Activated naive CD8-positive, alpha-beta T cell treated with anti-CD3 and anti-CD28 coated beads, Interleukin-2, amount 10 ng/mL, durations not matched to agents 7 days and 5 days (primary cell): ENCODE data around the gene WFS1. TPM values are rescaled to one million over a fixed set of nuclear protein-coding genes. Genes with fewer than 3 reads are reported as not detected.

Source experiments
- ATAC-seq: fragments of 150-1000 bp; cut with Tn5 transposase; one replicate; pipeline ENCODE4 v1.10.0; 2021; ENCODE audit warnings: low read depth, moderate library complexity
- POLR2A ChIA-PET: fragments of 350-600 bp; sonication (Branson Sonifier 250); formaldehyde crosslinking; loops from one replicate; lab custom pipeline; 2021; ENCODE audit warnings: antibody characterized with exemption; lab: Charles Lee
- DNase-seq: peaks from one replicate; pipeline ENCODE4 v3.0.0; 2021
- H3K27ac Mint-ChIP-seq: one replicate; pipeline ENCODE4 v1.8.0; 2022; ENCODE audit warnings: mild to moderate bottlenecking, mixed read lengths
- H3K27me3 Mint-ChIP-seq: one replicate; pipeline ENCODE4 v1.8.0; 2022; ENCODE audit warnings: mild to moderate bottlenecking, moderate library complexity, mixed read lengths
- H3K36me3 Mint-ChIP-seq: one replicate; pipeline ENCODE4 v1.8.0; 2021; ENCODE audit warnings: mild to moderate bottlenecking, mixed read lengths
- H3K4me1 Mint-ChIP-seq: one replicate; pipeline ENCODE4 v1.8.0; 2021; ENCODE audit warnings: mixed read lengths
- H3K4me3 Mint-ChIP-seq: one replicate; pipeline ENCODE4 v1.8.0; 2022; ENCODE audit warnings: mild to moderate bottlenecking, moderate library complexity, mixed read lengths
- H3K9me3 Mint-ChIP-seq: one replicate; pipeline ENCODE4 v1.8.0; 2021; ENCODE audit warnings: mixed read lengths
- total RNA-seq, 2 experiments: library from RNA; stranded (reverse); gene quantifications; one replicate each; pipeline ENCODE4 v1.2.3, GENCODE V29; 2021

The WFS1 gene
- total RNA-seq, 2 experiments from 2014 or later: 2.3 to 2.4 TPM

DNA sequence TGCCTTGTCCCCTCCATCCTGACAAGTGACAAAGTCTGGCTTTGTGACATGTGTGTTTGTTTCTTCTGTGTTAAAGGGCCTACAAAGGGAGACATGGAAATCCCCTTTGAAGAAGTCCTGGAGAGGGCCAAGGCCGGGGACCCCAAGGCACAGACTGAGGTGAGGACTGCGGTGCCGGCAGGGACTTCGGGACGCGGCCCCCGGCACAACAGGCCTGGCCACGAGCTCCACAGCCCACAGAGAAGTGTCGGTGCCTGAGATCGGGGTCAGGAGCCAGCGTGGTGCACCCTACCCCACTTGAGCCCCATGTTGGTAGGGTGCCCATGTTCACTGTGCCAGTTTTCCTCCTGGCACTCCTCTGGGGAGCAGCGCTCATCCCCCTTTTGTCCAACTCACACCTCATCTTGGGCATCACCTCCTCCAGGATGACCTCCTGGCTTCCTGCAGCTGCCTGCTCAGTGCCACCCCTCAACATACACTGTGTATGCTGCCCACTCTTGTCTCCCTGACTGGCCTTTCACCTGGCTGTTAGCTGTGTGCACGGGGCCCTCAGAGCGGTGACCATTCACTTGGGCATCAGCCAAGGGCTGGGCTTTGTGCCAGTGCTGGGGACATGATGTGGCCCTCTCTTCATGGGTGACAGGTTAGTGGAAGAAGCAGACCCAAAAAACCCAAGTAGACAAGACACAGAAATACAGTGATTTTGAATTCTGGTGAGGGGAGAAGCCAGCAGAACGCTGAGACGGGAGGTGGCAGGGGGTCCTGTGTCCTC, 17.6 kb downstream of the WFS1 start:
- H3K27ac Mint-ChIP-seq: no peak overlapping the region
- DNase-seq: no peak
- ATAC-seq: no peak
- H3K27me3 Mint-ChIP-seq: no peaks in the 10 kb centered on the region
- POLR2A ChIA-PET: no interaction called here
- H3K9me3 Mint-ChIP-seq: no peaks in the 10 kb centered on the region
- H3K4me3 Mint-ChIP-seq: no peak overlapping the region
- no peaks in the 10 kb centered on the region for H3K4me1 Mint-ChIP-seq
- H3K36me3 Mint-ChIP-seq: no peaks in the 10 kb centered on the region

DNA sequence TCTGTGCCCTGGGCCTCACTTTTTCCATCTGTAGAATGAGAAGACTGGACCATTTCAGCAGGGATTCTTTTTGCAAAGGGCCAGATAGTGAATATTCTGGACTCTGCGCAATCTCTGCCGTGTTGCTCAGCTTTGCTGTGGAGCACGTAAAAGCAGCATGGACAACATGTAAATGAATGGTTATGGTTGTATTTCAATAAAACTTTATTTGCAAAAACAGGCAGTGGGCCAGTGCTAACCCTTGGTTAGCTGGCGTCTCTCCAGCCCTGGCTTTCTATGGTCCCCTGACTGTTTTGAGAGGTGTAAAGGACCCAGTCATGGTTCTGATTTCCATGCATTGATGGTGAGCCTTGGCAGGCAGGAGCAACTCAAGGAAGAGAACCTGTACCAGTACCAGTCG, 18.7 kb downstream of the WFS1 start:
- H3K27ac Mint-ChIP-seq: no peak overlapping the region
- H3K36me3 Mint-ChIP-seq: no peaks in the 10 kb centered on the region
- H3K4me3 Mint-ChIP-seq: no peak overlapping the region
- no peaks in the 10 kb centered on the region for H3K27me3 Mint-ChIP-seq
- no peaks in the 10 kb centered on the region for H3K4me1 Mint-ChIP-seq
- H3K9me3 Mint-ChIP-seq: no peaks in the 10 kb centered on the region
- POLR2A ChIA-PET: no interaction called here
- no peak for DNase-seq
- no peak for ATAC-seq

DNA sequence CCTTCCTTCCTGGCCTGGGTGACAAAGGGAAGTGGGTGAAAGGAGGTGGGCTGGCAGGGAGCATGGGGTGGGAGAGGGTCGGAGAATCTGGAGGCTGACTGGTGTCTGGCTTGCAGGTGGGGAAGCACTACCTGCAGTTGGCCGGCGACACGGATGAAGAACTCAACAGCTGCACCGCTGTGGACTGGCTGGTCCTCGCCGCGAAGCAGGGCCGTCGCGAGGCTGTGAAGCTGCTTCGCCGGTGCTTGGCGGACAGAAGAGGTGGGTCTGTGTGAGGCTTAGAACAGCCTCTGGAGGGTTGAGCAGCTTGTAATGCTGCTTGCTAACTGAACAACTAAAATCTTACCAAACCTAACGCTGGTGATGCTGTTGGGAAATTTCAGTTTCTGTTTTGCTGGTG, 19.2 kb downstream of the WFS1 start:
- Mint-ChIP-seq H3K4me1 (no peaks in the 10 kb centered on the region), H3K36me3 (no peaks in the 10 kb centered on the region), H3K4me3 (no peak overlapping the region), H3K9me3 (no peaks in the 10 kb centered on the region), H3K27ac (no peak overlapping the region), H3K27me3 (no peaks in the 10 kb centered on the region)
- POLR2A ChIA-PET: no interaction called here
- ATAC-seq (no peak), DNase-seq (no peak)

DNA sequence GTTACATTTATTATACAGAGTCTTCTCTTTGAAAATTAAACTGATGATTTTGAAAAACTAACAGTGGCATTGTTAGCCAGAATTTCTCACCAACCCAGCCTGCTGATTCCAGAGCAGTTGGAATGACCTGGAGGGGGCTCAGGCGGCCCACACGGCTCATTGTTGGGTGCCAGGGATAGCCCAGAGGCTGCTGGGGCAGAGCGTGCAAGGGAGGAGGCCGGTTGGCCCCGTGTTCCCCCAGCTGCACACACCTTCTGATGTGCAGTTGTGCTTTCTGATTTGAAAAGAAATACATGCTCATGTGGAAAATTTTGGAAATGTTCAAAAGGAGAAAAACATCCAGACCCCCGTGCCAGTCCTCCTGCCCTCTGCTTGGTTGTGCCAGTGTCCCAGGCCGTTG, 20.6 kb downstream of the WFS1 start:
- no peaks in the 10 kb centered on the region for H3K27me3 Mint-ChIP-seq
- H3K36me3 Mint-ChIP-seq: no peaks in the 10 kb centered on the region
- ATAC-seq (no peak), DNase-seq (no peak)
- H3K4me1 Mint-ChIP-seq: no peaks in the 10 kb centered on the region
- no peak overlapping the region for H3K4me3 Mint-ChIP-seq
- H3K9me3 Mint-ChIP-seq: no peaks in the 10 kb centered on the region
- POLR2A ChIA-PET: no interaction called here
- no peak overlapping the region for H3K27ac Mint-ChIP-seq

DNA sequence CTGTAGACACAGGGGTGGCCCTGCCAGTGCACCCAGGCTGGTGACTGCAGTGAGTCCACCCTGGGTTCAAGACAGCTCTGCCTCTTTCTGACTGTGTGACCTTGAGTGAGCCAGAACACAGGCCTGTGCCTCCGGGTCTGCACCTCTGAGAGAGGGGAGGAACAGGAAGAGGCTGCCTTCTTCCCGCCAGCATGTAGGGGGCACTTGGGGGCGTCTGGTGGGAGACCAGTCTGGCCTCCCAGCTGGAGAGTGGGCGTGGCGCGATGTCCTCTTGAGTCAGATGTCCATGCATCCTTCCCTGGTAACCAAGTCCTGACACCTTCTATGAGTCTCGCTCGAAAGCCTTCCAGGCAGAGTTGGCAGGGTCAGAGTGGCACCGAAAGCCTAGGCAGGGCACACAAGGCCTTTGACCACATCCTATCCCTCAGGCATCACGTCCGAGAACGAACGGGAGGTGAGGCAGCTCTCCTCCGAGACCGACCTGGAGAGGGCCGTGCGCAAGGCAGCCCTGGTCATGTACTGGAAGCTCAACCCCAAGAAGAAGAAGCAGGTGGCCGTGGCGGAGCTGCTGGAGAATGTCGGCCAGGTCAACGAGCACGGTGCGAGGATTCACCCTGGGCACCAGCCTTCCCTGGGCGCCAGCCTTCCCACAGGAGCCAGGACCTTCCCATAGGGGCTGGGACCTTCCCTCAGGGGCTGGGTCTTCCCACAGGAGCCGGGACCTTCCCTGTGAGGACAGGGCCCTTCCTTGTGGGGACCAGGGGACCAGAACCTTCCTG, 21.3 kb downstream of the WFS1 start:
- no peak overlapping the region for H3K27ac Mint-ChIP-seq
- no peak overlapping the region for H3K4me3 Mint-ChIP-seq
- H3K4me1 Mint-ChIP-seq: no peaks in the 10 kb centered on the region
- no peak for ATAC-seq
- H3K27me3 Mint-ChIP-seq: no peaks in the 10 kb centered on the region
- H3K9me3 Mint-ChIP-seq: no peaks in the 10 kb centered on the region
- no peak for DNase-seq
- no peaks in the 10 kb centered on the region for H3K36me3 Mint-ChIP-seq
- POLR2A ChIA-PET: no interaction called here

DNA sequence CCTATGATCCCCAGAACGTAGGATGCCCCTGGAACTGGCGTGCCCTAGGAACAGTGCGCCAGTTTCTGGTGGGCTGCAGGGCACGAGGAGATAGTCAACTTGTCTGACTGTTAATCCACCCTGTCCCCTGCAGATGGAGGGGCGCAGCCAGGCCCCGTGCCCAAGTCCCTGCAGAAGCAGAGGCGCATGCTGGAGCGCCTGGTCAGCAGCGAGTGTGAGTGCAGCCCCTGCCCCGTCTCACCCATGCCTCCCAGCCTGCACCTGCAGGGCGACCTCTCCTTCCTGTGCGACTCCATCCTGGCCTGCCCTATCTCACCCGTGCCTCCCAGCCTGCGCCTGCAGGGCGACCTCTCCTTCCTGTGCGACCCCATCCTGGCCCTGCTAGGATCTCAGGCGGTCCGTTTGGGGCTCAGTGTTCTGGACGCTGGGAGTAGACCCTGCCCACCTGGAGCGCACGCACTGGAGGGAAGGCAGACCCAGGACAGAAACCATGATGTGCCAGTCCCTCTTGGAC, 22.2 kb downstream of the WFS1 start:
- H3K4me3 Mint-ChIP-seq: no peak overlapping the region
- no peaks in the 10 kb centered on the region for H3K4me1 Mint-ChIP-seq
- H3K27me3 Mint-ChIP-seq: no peaks in the 10 kb centered on the region
- DNase-seq: no peak
- no peaks in the 10 kb centered on the region for H3K9me3 Mint-ChIP-seq
- ATAC-seq: no peak
- no peak overlapping the region for H3K27ac Mint-ChIP-seq
- H3K36me3 Mint-ChIP-seq: no peaks in the 10 kb centered on the region
- POLR2A ChIA-PET: no interaction called here

- Mint-ChIP-seq H3K9me3 (no peaks in the 10 kb centered on the region), H3K4me1 (no peaks in the 10 kb centered on the region), H3K27me3 (no peaks in the 10 kb centered on the region), H3K27ac (no peak overlapping the region), H3K4me3 (no peak overlapping the region), H3K36me3 (no peaks in the 10 kb centered on the region)
- POLR2A ChIA-PET: no interaction called here
- no peak for ATAC-seq
- DNase-seq: no peak
Observed at GRCh38 chr4:6292376-6293096, 22.9 kb downstream of the WFS1 start.

DNA sequence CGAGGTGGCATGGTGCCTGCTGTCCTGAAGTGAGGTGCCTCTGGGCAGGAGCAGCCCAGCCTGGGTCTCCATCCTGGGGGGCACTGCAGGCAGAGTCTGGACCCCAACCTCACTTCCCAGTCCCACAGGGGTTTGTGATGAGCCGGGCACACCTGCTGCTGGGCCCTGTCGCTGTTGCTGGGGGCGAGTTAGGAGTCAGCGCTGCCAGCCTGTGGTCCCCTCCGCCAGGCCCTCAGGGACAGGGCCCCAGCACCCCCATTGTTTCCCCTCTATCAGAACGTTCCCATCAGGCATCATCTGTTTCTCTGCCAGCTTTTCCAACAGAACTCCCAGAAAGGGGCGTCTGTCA, 23.4 kb downstream of the WFS1 start:
- no peaks in the 10 kb centered on the region for H3K4me1 Mint-ChIP-seq
- DNase-seq: no peak
- H3K27me3 Mint-ChIP-seq: no peaks in the 10 kb centered on the region
- no peak overlapping the region for H3K27ac Mint-ChIP-seq
- no peaks in the 10 kb centered on the region for H3K9me3 Mint-ChIP-seq
- no peaks in the 10 kb centered on the region for H3K36me3 Mint-ChIP-seq
- H3K4me3 Mint-ChIP-seq: no peak overlapping the region
- no peak for ATAC-seq
- POLR2A ChIA-PET: no interaction called here

DNA sequence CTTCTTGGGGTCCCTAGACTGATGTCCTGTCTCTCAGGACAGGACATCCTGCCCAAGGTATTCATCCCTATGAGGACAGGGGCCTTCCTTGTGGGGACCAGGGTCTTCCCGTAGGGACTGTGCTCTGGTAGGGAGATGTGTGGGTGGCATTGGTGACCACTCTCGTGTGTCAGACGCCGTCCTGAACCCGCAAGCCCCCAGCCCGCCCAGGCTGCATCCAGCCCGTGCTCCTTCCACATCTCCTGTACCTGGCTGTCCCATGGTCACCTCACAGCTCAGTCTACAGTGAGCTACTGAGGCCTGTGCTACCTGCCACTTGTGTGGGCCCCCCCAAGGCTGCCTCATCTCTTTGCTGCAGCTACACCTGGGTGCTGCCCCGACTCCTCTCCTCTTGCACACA, 24.0 kb downstream of the WFS1 start:
- H3K27ac Mint-ChIP-seq: no peak overlapping the region

GRCh38 chr4:6294705-6295421, 25.2 kb downstream of the WFS1 start:
- Mint-ChIP-seq H3K36me3 (no peaks in the 10 kb centered on the region), H3K9me3 (no peaks in the 10 kb centered on the region), H3K4me1 (no peaks in the 10 kb centered on the region), H3K27me3 (no peaks in the 10 kb centered on the region), H3K4me3 (no peak overlapping the region), H3K27ac (no peak overlapping the region)
- DNase-seq: no peak
- POLR2A ChIA-PET: no interaction called here
- ATAC-seq: no peak

More for the DNA sequence above, 24.0 kb downstream of the WFS1 start:
- H3K27me3 Mint-ChIP-seq: no peaks in the 10 kb centered on the region
- ATAC-seq: no peak
- no peak for DNase-seq
- H3K4me1 Mint-ChIP-seq: no peaks in the 10 kb centered on the region
- POLR2A ChIA-PET: no interaction called here
- no peaks in the 10 kb centered on the region for H3K36me3 Mint-ChIP-seq
- no peak overlapping the region for H3K4me3 Mint-ChIP-seq
- no peaks in the 10 kb centered on the region for H3K9me3 Mint-ChIP-seq

DNA sequence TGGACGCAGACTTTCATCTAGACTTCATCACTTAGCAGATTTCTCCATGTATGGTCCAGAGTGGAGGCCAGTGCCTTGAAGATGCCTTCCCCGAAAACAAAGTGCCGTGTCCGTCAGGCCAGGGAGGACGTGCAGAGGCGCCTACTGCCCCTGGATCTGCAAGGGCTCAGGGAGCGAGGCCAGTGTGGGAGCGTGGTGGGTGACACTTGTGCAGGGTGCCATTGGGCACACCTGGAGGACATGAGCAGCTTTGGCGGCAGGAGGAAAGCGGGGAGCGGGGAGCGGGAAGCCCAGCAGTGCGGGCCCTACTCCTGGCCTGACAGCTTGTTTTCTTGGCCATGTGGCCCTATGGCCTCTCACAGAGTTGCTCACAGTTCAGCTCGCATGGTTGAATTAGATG, 25.8 kb downstream of the WFS1 start:
- Mint-ChIP-seq H3K4me3 (no peak overlapping the region), H3K9me3 (no peaks in the 10 kb centered on the region), H3K27me3 (no peaks in the 10 kb centered on the region), H3K36me3 (no peaks in the 10 kb centered on the region), H3K27ac (no peak overlapping the region), H3K4me1 (no peaks in the 10 kb centered on the region)
- POLR2A ChIA-PET: no interaction called here
- DNase-seq: no peak
- no peak for ATAC-seq

DNA sequence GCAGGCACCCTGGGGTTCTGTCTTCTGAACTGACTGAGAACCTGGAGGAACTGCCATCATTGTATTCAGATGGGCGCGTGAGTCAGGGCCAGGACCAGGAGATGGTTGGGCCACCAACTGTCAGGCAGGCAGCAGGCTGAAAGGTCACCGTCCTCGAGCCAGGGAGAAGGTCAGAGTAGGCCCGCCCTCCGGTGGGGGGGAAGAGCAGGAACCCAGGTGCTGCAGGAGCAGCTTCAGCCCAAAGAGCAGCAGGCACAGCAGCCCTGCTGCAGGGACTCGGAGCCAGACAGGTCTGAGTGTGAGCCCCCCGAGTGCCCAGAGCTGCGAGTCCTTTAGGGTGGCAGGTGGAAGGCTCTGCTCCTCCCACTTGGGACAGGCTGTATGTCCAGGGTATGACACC, 26.4 kb downstream of the WFS1 start:
- POLR2A ChIA-PET: no interaction called here
- no peak for DNase-seq
- H3K36me3 Mint-ChIP-seq: no peaks in the 10 kb centered on the region
- no peaks in the 10 kb centered on the region for H3K4me1 Mint-ChIP-seq
- H3K4me3 Mint-ChIP-seq: no peak overlapping the region
- no peaks in the 10 kb centered on the region for H3K27me3 Mint-ChIP-seq
- no peak for ATAC-seq
- H3K27ac Mint-ChIP-seq: no peak overlapping the region
- H3K9me3 Mint-ChIP-seq: no peaks in the 10 kb centered on the region

- H3K9me3 Mint-ChIP-seq: no peaks in the 10 kb centered on the region
- H3K4me1 Mint-ChIP-seq: no peaks in the 10 kb centered on the region
- H3K4me3 Mint-ChIP-seq: no peak overlapping the region
- H3K36me3 Mint-ChIP-seq: no peaks in the 10 kb centered on the region
- DNase-seq: no peak
- H3K27me3 Mint-ChIP-seq: no peaks in the 10 kb centered on the region
- POLR2A ChIA-PET: no interaction called here
- no peak overlapping the region for H3K27ac Mint-ChIP-seq
- ATAC-seq: no peak
Observed at GRCh38 chr4:6297266-6297815, 27.7 kb downstream of the WFS1 start.
